CD4-positive, alpha-beta T cell (primary cell): ENCODE measurements around the gene NELFB. TPM values are rescaled to one million over a fixed set of nuclear protein-coding genes. Genes with fewer than 3 reads are reported as not detected.

Source experiments
- ATAC-seq: fragments of 200-7000 bp; cut with Tn5 transposase; one replicate; pipeline ENCODE4 v1.10.0; 2022; ENCODE audit warnings: mild to moderate bottlenecking; ENCODE audit not compliant: poor library complexity
- CTCF ChIA-PET: fragments of 350-600 bp; sonication (Branson Sonifier 250); formaldehyde crosslinking; loops from one replicate; lab custom pipeline; 2021; ENCODE audit warnings: antibody characterized with exemption, inconsistent platforms; lab: Charles Lee
- POLR2A ChIA-PET: fragments of 350-600 bp; sonication (Branson Sonifier 250); formaldehyde crosslinking; loops from one replicate; lab custom pipeline; 2021; ENCODE audit warnings: antibody characterized with exemption, inconsistent platforms; lab: Charles Lee
- DNase-seq, 14 experiments: peaks; one replicate each; pipeline ENCODE4 v3.0.0-alpha.2; 2013 to 2020; ENCODE audit warnings: mixed read lengths in 2 of 14
- H3K27ac ChIP-seq, 2 donors: one replicate each; pipeline versions ENCODE4 v1.5.1 to v1.7.0; 2013; ENCODE audit warnings: low read length in 2 of 2, low read depth in 1 of 2, mild to moderate bottlenecking in 1 of 2
- H3K27me3 ChIP-seq, 2 experiments: 1 replicate in 1 of 2; 2 replicates in 1 of 2; pipeline versions ENCODE4 v1.6.1 to v1.7.0; 2013; ENCODE audit warnings: low read length in 2 of 2, control low read depth in 1 of 2, mild to moderate bottlenecking in 1 of 2, moderate library complexity in 1 of 2; ENCODE audit not compliant: insufficient read depth in 2 of 2, control insufficient read depth in 1 of 2
- H3K36me3 ChIP-seq: one replicate; pipeline ENCODE4 v1.6.1; 2013; ENCODE audit warnings: low read length, control low read depth; ENCODE audit not compliant: insufficient read depth
- H3K4me1 ChIP-seq: one replicate; pipeline ENCODE4 v1.6.1; 2013; ENCODE audit warnings: low read length, control low read depth; ENCODE audit not compliant: insufficient read depth
- H3K4me3 ChIP-seq: one replicate; pipeline ENCODE4 v1.5.1; 2013; ENCODE audit warnings: mild to moderate bottlenecking, low read length, moderate library complexity
- H3K9me3 ChIP-seq, 2 experiments: 1 replicate in 1 of 2; 2 replicates in 1 of 2; pipeline versions ENCODE4 v1.6.1 to v1.7.0; 2013; ENCODE audit warnings: low read length in 2 of 2, mild to moderate bottlenecking in 2 of 2, control low read depth in 1 of 2, moderate library complexity in 1 of 2; ENCODE audit not compliant: control insufficient read depth in 1 of 2, insufficient read depth in 1 of 2
- H3K27ac Mint-ChIP-seq: one replicate; pipeline ENCODE4 v1.8.0; 2020; ENCODE audit warnings: mixed read lengths
- H3K27me3 Mint-ChIP-seq: one replicate; pipeline ENCODE4 v1.8.0; 2021; ENCODE audit warnings: mixed read lengths
- H3K36me3 Mint-ChIP-seq: one replicate; pipeline ENCODE4 v1.8.0; 2021; ENCODE audit warnings: low read depth, mixed read lengths
- H3K4me1 Mint-ChIP-seq: one replicate; pipeline ENCODE4 v1.8.0; 2021; ENCODE audit warnings: low read depth, mixed read lengths
- H3K4me3 Mint-ChIP-seq: one replicate; pipeline ENCODE4 v1.8.0; 2020; ENCODE audit warnings: mild to moderate bottlenecking, mixed read lengths
- H3K9me3 Mint-ChIP-seq: one replicate; pipeline ENCODE4 v1.8.0; 2020; ENCODE audit warnings: mixed read lengths
- CTCF ChIP-seq: fragments of 200-600 bp; IDR thresholded peaks from one replicate; pipeline ENCODE4 v1.8.0; 2022; ENCODE audit warnings: antibody characterized with exemption, mild to moderate bottlenecking
- intact Hi-C, 2 experiments: fragments of 100-400 bp; cut with DNase I in 1 of 2; cut with micrococcal nuclease in 1 of 2; formaldehyde crosslinking; loops; one replicate each; pipeline versions ENCODE4 v1.15.1 to v1.9.0; 2023 to 2025; cut with DNase I, micrococcal nuclease
- total RNA-seq, 174 experiments: library from RNA in 2 of 174; stranded (reverse) in 2 of 174; gene quantifications; one replicate each; pipeline ENCODE4 v1.2.3 and lab custom pipeline; 2021 to 2026

The NELFB gene
- total RNA-seq, 2 experiments from 2014 or later = 20.7 to 21.2 TPM

- ChIA-PET POLR2A (interaction anchor here (1.0 kb wide), 1 partner anchor 16 kb away, joined by 4 read pairs; no protein-coding TSS in a partner anchor), CTCF (no interaction called here)
- H3K4me1 ChIP-seq = peaks cover 29% of the 10 kb centered on the region
- Mint-ChIP-seq H3K27ac (no peak overlapping the region), H3K4me1 (peaks cover 13% of the 10 kb centered on the region), H3K27me3 (no peaks in the 10 kb centered on the region), H3K9me3 (no peaks in the 10 kb centered on the region), H3K36me3 (no peaks in the 10 kb centered on the region), H3K4me3 (peak overlapping the region; percentile 65)
- H3K27me3 ChIP-seq = no peaks in the 10 kb centered on the region
- DNase-seq = no peak
- no peak overlapping the region for H3K27ac ChIP-seq
- intact Hi-C loops = loop anchor here in 1 of 2 experiments (5.0 kb wide), 1 partner anchor 433 kb away; no protein-coding TSS in a partner anchor
- TF ChIP-seq CTCF = no peak
- ATAC-seq = no peak
- H3K4me3 ChIP-seq = no peak overlapping the region
- H3K36me3 ChIP-seq = peaks cover under 1% of the 10 kb centered on the region
- no peaks in the 10 kb centered on the region for H3K9me3 ChIP-seq
Measured at GRCh38 chr9:137220317-137221094, 34.6 kb upstream of the NELFB start.

GRCh38 chr9:137221095-137221505 lies 34.0 kb upstream of the NELFB start:
- no peaks in the 10 kb centered on the region for H3K36me3 ChIP-seq
- H3K4me1 ChIP-seq = peaks cover 29% of the 10 kb centered on the region
- intact Hi-C loops = loop anchor here in 1 of 2 experiments (5.0 kb wide), 1 partner anchor 434 kb away; no protein-coding TSS in a partner anchor
- H3K9me3 Mint-ChIP-seq = no peaks in the 10 kb centered on the region
- no peaks in the 10 kb centered on the region for H3K9me3 ChIP-seq
- H3K4me3 Mint-ChIP-seq = peak overlapping the region; percentile 65
- DNase-seq (no peak), ATAC-seq (no peak)
- no peaks in the 10 kb centered on the region for H3K27me3 ChIP-seq
- H3K4me3 ChIP-seq = no peak overlapping the region
- POLR2A ChIA-PET = interaction anchor here (3.9 kb wide), 1 partner anchor 16 kb away, joined by 22 read pairs; the partner anchor contains the start of genes NDOR1 and TMEM203
- TF ChIP-seq CTCF = no peak
- no peaks in the 10 kb centered on the region for H3K27me3 Mint-ChIP-seq
- no peak overlapping the region for H3K27ac Mint-ChIP-seq
- H3K27ac ChIP-seq = no peak overlapping the region
- CTCF ChIA-PET = no interaction called here
- H3K4me1 Mint-ChIP-seq = peaks cover 13% of the 10 kb centered on the region
- no peaks in the 10 kb centered on the region for H3K36me3 Mint-ChIP-seq

GRCh38 chr9:137221506-137222111 lies 33.5 kb upstream of the NELFB start:
- peaks cover 29% of the 10 kb centered on the region for H3K4me1 ChIP-seq
- DNase-seq = peak in 2 of 14 experiments; percentile 33 to 57
- no peaks in the 10 kb centered on the region for H3K27me3 ChIP-seq
- peaks cover 13% of the 10 kb centered on the region for H3K4me1 Mint-ChIP-seq
- no peak overlapping the region for H3K4me3 ChIP-seq
- H3K27ac ChIP-seq = no peak overlapping the region
- no peak for ATAC-seq
- no peaks in the 10 kb centered on the region for H3K36me3 ChIP-seq
- H3K9me3 Mint-ChIP-seq = no peaks in the 10 kb centered on the region
- no peaks in the 10 kb centered on the region for H3K27me3 Mint-ChIP-seq
- no peak for TF ChIP-seq CTCF
- no peak overlapping the region for H3K4me3 Mint-ChIP-seq
- ChIA-PET CTCF (no interaction called here), POLR2A (interaction anchor here (1.0 to 4.7 kb wide), 8 partner anchors 16 to 166 kb away, joined by 3 to 46 read pairs (median 24); partner anchors contain the start of genes ANAPC2, MAN1B1, NDOR1 and SSNA1)
- H3K27ac Mint-ChIP-seq = no peak overlapping the region
- no peaks in the 10 kb centered on the region for H3K9me3 ChIP-seq
- H3K36me3 Mint-ChIP-seq = no peaks in the 10 kb centered on the region
- intact Hi-C loops = loop anchor here (2.0 to 5.0 kb wide), 4 partner anchors 21 to 434 kb away; partner anchors contain the start of genes ANAPC2 (in 1 of the 2), SSNA1 (in 1 of the 2) and TPRN (in 1 of the 2)
